GM12865 (cell line): ENCODE measurements around the gene DUSP19.

Experiments
- DNase-seq: peaks from one replicate; pipeline ENCODE4 v3.0.0; 2010; ENCODE audit warnings: low read depth
- H3K4me3 ChIP-seq: 2 replicates; pipeline ENCODE4 v1.5.1; 2011; ENCODE audit warnings: mild to moderate bottlenecking, low read depth, low read length, control low read depth
- TF ChIP-seq, protein P1 (sequence below): IDR thresholded peaks from 2 replicates; pipeline ENCODE4 v1.5.1; 2011; ENCODE audit warnings: low read length, control low read depth, low read depth, inconsistent platforms; ENCODE audit not compliant: insufficient read depth; ENCODE audit errors: missing control alignments

DUSP19 gene

GRCh38 chr2:183070942-183071844 lies 7.4 kb upstream of the DUSP19 start:
- DNase-seq: peak; percentile 35
- no peak overlapping the region for H3K4me3 ChIP-seq
- TF ChIP-seq, protein P1, sequence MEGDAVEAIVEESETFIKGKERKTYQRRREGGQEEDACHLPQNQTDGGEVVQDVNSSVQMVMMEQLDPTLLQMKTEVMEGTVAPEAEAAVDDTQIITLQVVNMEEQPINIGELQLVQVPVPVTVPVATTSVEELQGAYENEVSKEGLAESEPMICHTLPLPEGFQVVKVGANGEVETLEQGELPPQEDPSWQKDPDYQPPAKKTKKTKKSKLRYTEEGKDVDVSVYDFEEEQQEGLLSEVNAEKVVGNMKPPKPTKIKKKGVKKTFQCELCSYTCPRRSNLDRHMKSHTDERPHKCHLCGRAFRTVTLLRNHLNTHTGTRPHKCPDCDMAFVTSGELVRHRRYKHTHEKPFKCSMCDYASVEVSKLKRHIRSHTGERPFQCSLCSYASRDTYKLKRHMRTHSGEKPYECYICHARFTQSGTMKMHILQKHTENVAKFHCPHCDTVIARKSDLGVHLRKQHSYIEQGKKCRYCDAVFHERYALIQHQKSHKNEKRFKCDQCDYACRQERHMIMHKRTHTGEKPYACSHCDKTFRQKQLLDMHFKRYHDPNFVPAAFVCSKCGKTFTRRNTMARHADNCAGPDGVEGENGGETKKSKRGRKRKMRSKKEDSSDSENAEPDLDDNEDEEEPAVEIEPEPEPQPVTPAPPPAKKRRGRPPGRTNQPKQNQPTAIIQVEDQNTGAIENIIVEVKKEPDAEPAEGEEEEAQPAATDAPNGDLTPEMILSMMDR: peak; percentile 41

DNA sequence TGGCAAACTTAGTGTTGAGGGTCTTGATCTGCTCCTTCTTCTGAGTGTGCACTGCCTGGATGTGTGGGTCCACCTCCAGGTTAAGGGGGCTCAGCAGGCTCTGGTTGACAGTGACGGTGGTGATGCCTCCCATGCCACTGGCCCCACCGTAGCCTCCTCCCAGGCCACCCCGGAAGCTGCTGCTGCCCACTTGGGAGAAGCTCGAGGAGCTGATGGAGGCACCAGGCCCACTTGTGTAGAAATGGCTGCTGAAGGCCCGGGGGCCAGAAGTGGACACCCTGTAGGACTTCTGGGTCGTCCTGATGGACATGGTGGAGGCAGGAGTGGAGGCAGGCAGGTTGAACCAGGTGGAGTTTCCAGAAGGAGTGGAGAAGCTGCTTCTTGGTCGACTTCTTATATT lies 6.4 kb upstream of the DUSP19 start:
- TF ChIP-seq, protein P1: no peak
- no peak overlapping the region for H3K4me3 ChIP-seq
- no peak for DNase-seq

- peak overlapping the region; percentile 85 for H3K4me3 ChIP-seq
- TF ChIP-seq, protein P1: no peak
- DNase-seq: no peak
These were observed 434 bp upstream of the DUSP19 start for GRCh38 chr2:183078163-183078463.

DNA sequence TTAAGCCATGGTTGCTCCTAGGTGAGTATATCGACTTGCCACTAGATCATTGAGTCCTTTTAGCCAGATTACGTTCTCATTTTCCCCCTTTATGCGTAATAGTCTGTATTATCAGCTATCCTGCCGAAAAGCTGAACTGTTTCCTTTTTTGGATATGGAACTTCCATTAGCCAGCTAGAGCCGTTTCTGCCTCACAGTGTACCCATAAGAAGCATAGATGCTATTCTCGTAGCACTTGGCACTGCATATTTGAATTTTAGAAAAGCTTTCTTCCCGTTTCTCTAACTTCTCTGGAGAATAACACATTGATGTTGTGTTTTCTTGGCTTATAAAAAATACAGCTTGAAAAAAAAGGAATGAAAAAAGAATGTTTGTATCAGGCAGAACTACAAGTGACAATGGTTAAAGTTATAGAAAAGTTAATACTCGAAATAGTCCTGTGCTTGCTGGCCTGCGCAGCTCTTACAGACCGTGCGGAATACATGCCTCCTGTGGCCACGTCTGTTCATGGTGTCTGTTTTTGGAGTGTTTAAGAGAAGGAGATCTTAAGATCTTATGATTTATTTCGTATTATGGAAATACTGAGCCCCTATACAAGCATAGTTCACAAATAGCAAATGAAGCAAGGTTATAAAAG lies 710 bp downstream of the DUSP19 start:
- peak overlapping the region; percentile 85 for H3K4me3 ChIP-seq
- no peak for DNase-seq
- TF ChIP-seq, protein P1: no peak

DNA sequence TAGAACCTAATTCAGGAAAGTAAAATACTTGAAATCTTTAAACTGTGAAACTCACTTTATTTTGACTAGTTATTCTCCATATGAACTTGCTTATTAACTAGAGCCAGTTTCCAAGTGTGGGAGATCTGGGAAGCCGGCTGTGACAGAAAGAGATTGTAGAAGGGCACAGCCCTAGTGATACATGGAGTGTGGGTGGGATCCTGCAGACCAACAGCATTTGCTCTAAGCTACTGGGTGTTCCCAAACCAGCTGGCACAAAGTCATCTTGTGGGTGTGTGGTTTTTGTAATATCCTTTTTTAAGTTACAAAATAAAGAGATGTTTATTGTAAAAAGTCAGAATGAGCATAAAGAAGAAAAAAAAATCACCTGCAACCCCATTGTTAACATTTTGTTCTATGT lies 3.4 kb downstream of the DUSP19 start:
- TF ChIP-seq, protein P1: no peak
- no peak for DNase-seq
- H3K4me3 ChIP-seq: no peak overlapping the region

- TF ChIP-seq, protein P1: no peak
- no peak overlapping the region for H3K4me3 ChIP-seq
- DNase-seq: no peak
These were observed 9.5 kb downstream of the DUSP19 start for GRCh38 chr2:183088061-183088460.
